Measurements from ENCODE around the gene CPS1.

CPS1 gene

DNA sequence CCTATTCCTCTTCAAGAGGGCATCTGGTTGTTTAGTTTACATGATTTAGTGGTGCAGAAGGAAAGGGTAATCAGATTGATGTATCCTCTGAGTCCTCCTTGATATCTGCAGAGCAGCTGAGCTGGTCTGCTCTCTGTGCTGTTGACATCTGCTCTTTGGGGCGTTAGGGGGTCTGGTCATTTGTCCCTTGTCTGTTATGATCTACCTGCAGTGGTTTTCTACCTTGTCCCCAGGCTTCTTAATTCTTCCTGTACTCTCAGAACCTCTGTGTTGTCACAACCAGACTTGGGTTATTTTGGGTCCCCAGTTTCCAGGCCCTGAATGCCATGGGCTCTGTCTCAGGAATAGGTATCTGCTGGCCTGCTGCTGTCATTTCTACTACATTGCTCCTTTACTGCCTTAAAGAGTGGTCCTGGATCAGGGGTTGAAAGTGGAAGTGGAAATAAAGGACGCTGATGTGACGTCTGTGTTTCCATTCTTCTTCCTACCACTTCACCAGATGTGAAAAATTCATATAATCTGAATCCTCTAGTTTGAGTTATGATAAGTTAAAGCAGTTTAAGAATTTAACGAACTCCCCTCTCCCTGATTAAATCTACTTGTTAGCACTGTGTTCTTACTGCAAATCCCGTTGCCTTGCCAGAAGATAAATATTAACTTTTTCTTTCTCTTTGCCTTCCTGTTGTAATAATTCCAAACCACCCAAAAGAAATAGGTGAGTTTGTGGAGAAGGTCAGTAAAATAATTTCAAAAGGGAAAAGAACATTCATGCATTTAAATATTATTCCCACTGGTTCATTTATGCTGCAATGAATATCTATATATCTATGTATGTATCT lies 16.6 kb upstream of the CPS1 start:
- Mint-ChIP-seq H3K27ac (no peak overlapping the region), H3K27me3 (peaks cover 3% of the 10 kb centered on the region), H3K4me3 (no peak overlapping the region), H3K4me1 (ENCODE audit: low read depth) (no peaks in the 10 kb centered on the region), H3K36me3 (ENCODE audit: low read depth) (no peaks in the 10 kb centered on the region), H3K9me3 (no peaks in the 10 kb centered on the region)

GRCh38 chr2:210540471-210540870 lies 15.9 kb upstream of the CPS1 start:
- Mint-ChIP-seq H3K9me3 (no peaks in the 10 kb centered on the region), H3K27me3 (peaks cover 3% of the 10 kb centered on the region), H3K4me1 (ENCODE audit: low read depth) (no peaks in the 10 kb centered on the region), H3K4me3 (no peak overlapping the region), H3K27ac (no peak overlapping the region), H3K36me3 (ENCODE audit: low read depth) (no peaks in the 10 kb centered on the region)

- Mint-ChIP-seq H3K27me3 (peaks cover 3% of the 10 kb centered on the region), H3K36me3 (ENCODE audit: low read depth) (no peaks in the 10 kb centered on the region), H3K4me1 (ENCODE audit: low read depth) (no peaks in the 10 kb centered on the region), H3K9me3 (no peaks in the 10 kb centered on the region), H3K4me3 (no peak overlapping the region), H3K27ac (no peak overlapping the region)
These were observed 15.5 kb upstream of the CPS1 start for GRCh38 chr2:210540900-210541289.

GRCh38 chr2:210541290-210541902 lies 15.0 kb upstream of the CPS1 start:
- H3K36me3 Mint-ChIP-seq (ENCODE audit: low read depth) = no peaks in the 10 kb centered on the region
- no peak overlapping the region for H3K27ac Mint-ChIP-seq
- H3K4me3 Mint-ChIP-seq = no peak overlapping the region
- H3K4me1 Mint-ChIP-seq (ENCODE audit: low read depth) = no peaks in the 10 kb centered on the region
- no peaks in the 10 kb centered on the region for H3K9me3 Mint-ChIP-seq
- H3K27me3 Mint-ChIP-seq = peaks cover 3% of the 10 kb centered on the region

DNA sequence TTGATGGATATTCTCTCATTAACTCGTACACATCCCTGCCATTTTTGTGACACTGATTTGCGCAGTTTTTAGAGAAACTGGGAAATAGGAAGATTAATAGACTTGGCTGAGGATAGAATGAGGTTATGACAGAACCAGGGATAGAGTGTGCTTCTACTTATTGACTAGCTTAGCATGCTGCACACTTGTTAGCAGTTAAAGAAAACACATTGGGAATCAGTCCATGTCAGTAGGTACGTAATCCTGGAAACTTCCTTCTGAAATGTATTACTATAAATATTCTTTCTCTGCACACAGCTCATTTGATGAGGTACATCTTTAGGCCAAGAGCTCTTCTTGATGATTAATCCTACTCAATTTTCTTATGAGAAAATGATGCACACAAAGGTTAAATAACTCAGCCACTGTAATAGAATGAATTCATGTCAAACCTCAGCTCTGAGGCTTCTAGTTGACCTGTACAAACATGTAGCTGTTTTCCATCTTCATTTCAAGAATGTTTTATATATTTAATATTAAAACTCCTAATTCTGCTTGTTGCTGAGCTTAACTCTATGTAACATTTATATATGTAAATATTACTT lies 12.3 kb upstream of the CPS1 start:
- Mint-ChIP-seq H3K27ac (no peak overlapping the region), H3K4me3 (no peak overlapping the region), H3K9me3 (no peaks in the 10 kb centered on the region), H3K27me3 (peaks cover 3% of the 10 kb centered on the region), H3K4me1 (ENCODE audit: low read depth) (no peaks in the 10 kb centered on the region), H3K36me3 (ENCODE audit: low read depth) (no peaks in the 10 kb centered on the region)

DNA sequence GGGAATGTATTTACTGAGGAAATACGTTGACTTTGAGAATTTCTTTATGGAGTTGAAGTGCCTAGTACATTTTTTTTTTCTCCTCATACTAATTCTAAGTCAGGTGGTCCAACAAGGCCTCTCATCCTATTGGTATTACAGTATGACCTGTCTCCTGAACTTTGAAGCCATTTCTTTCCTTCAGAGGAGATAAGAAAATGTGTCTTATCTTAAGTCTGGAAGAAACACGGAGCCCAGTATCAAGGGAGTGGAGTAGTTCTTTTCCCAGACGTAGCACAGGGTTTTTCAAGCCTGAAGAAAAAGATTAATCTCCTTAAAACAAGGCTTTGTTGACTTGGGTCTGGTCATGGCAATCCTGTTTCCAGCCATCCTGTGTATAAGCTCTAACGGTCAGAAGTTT lies 11.6 kb upstream of the CPS1 start:
- Mint-ChIP-seq H3K27me3 (peaks cover 2% of the 10 kb centered on the region), H3K36me3 (ENCODE audit: low read depth) (no peaks in the 10 kb centered on the region), H3K27ac (no peak overlapping the region), H3K4me1 (ENCODE audit: low read depth) (no peaks in the 10 kb centered on the region), H3K9me3 (no peaks in the 10 kb centered on the region), H3K4me3 (no peak overlapping the region)

DNA sequence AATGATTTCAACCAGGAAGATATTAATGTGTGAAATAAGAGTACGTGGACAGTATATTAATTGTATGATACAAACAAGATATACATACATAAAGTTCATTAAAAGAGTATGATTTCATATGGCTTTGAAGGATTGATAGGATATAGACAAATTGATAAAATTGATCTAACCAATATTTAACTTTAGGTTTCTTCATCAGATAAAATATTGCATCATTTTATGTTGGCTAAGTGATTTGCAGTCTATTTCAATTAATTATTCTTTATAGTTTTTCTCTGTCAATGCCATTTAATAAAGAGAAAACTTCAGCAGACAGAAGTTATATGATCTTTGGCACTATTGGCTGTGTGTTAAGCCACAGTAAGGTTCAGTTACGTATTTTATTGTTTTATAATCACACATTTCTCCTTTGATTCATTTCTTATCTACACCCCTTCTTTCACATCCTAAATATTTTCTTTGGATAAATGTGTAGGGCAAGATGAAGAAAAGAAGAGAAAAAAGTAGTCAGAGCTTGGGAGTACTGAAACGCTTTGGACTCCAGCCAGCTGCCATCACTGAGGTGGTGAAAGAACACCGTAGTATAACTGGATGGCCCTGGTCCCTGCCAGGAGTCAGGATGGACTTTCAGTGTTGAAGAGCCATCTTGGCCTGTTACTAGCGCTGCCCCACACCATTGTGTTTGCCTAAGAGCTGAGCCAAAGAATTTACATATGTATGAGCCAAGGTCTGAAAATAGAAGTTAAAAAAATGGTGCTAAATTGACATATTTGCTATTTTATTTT lies 9.8 kb upstream of the CPS1 start:
- Mint-ChIP-seq H3K36me3 (ENCODE audit: low read depth) (no peaks in the 10 kb centered on the region), H3K27me3 (peaks cover 3% of the 10 kb centered on the region), H3K27ac (no peak overlapping the region), H3K9me3 (no peaks in the 10 kb centered on the region), H3K4me1 (ENCODE audit: low read depth) (no peaks in the 10 kb centered on the region), H3K4me3 (no peak overlapping the region)

- H3K27ac Mint-ChIP-seq = no peak overlapping the region
- no peaks in the 10 kb centered on the region for H3K36me3 Mint-ChIP-seq (ENCODE audit: low read depth)
- H3K27me3 Mint-ChIP-seq = peaks cover 3% of the 10 kb centered on the region
- no peak overlapping the region for H3K4me3 Mint-ChIP-seq
- no peaks in the 10 kb centered on the region for H3K4me1 Mint-ChIP-seq (ENCODE audit: low read depth)
- no peaks in the 10 kb centered on the region for H3K9me3 Mint-ChIP-seq
These were observed 8.4 kb upstream of the CPS1 start for GRCh38 chr2:210548031-210548430.

- Mint-ChIP-seq H3K4me3 (no peak overlapping the region), H3K4me1 (ENCODE audit: low read depth) (no peaks in the 10 kb centered on the region), H3K36me3 (ENCODE audit: low read depth) (no peaks in the 10 kb centered on the region), H3K9me3 (no peaks in the 10 kb centered on the region), H3K27ac (no peak overlapping the region), H3K27me3 (peaks cover 8% of the 10 kb centered on the region)
These were observed 7.5 kb upstream of the CPS1 start for GRCh38 chr2:210548878-210549384.

DNA sequence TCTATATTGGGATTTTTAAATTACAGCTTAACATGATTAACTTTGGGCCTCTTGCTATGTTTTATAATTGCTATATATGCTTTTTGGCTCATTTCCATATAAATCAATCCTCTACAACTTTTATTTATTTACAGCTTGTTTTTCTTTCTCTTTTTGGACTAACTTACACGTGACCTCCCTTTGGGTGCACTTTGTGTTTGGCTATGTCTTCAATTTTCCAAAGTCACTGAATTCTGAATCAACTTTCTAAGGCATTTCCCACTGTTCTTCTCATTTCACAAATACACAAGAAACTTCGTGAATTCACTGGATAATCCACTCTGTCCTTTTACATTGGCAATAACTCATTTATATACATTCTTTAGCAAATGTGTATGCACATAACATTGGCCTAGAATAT lies 5.4 kb upstream of the CPS1 start:
- Mint-ChIP-seq H3K27ac (no peak overlapping the region), H3K36me3 (ENCODE audit: low read depth) (no peaks in the 10 kb centered on the region), H3K4me3 (no peak overlapping the region), H3K9me3 (no peaks in the 10 kb centered on the region), H3K27me3 (peaks cover 8% of the 10 kb centered on the region), H3K4me1 (ENCODE audit: low read depth) (no peaks in the 10 kb centered on the region)

DNA sequence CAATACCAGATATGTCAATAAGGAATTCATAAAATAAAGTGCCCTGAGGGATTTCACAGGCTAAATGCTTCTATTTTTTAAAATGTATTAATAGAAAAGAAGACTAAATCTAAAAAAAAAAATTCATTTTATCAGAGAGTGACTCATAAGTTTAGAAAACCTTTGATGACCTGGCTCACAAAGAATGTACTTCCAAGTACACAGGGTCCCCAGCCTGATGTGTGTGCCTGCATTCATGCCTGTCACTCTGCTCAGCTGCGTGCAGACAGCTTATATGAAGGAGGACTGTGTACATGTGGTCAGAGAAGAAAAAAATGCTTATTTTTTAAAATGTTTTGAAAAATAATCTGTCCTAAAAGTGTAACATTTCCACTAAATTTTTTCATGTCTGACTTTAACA lies 3.0 kb upstream of the CPS1 start:
- no peaks in the 10 kb centered on the region for H3K9me3 Mint-ChIP-seq
- H3K27ac Mint-ChIP-seq = no peak overlapping the region
- H3K27me3 Mint-ChIP-seq = peaks cover 8% of the 10 kb centered on the region
- H3K4me1 Mint-ChIP-seq (ENCODE audit: low read depth) = no peaks in the 10 kb centered on the region
- H3K4me3 Mint-ChIP-seq = no peak overlapping the region
- H3K36me3 Mint-ChIP-seq (ENCODE audit: low read depth) = no peaks in the 10 kb centered on the region

DNA sequence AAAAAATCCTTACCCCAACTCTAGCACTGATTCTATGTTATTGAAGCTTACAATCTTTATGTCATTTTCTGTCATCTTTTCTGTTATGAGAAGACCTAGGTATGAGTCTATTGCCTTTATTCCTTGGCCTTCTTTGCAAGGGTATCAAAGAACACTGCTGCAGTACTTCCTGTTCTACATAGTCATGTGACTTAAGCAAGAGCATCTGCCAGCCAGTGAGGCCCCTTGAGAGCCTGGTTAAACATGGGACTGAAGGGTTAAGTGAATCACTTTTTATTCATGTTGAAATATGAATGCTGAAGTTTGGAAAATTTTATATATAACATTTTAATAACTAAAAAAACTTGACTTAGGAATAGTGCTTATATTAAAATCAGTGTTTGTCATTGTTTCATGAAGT lies 844 bp upstream of the CPS1 start:
- Mint-ChIP-seq H3K36me3 (ENCODE audit: low read depth) (no peaks in the 10 kb centered on the region), H3K27ac (no peak overlapping the region), H3K27me3 (peaks cover 5% of the 10 kb centered on the region), H3K4me3 (no peak overlapping the region), H3K9me3 (no peaks in the 10 kb centered on the region), H3K4me1 (ENCODE audit: low read depth) (no peaks in the 10 kb centered on the region)

GRCh38 chr2:210557721-210558120 lies 1.3 kb downstream of the CPS1 start:
- peaks cover 5% of the 10 kb centered on the region for H3K27me3 Mint-ChIP-seq
- H3K36me3 Mint-ChIP-seq (ENCODE audit: low read depth) = no peaks in the 10 kb centered on the region
- no peaks in the 10 kb centered on the region for H3K4me1 Mint-ChIP-seq (ENCODE audit: low read depth)
- H3K9me3 Mint-ChIP-seq = no peaks in the 10 kb centered on the region
- H3K4me3 Mint-ChIP-seq = no peak overlapping the region
- H3K27ac Mint-ChIP-seq = no peak overlapping the region

- Mint-ChIP-seq H3K4me1 (ENCODE audit: low read depth) (no peaks in the 10 kb centered on the region), H3K9me3 (no peaks in the 10 kb centered on the region), H3K4me3 (no peak overlapping the region), H3K36me3 (ENCODE audit: low read depth) (no peaks in the 10 kb centered on the region), H3K27me3 (peaks cover 1% of the 10 kb centered on the region), H3K27ac (no peak overlapping the region)
These were observed 2.3 kb downstream of the CPS1 start for GRCh38 chr2:210558708-210559107.

DNA sequence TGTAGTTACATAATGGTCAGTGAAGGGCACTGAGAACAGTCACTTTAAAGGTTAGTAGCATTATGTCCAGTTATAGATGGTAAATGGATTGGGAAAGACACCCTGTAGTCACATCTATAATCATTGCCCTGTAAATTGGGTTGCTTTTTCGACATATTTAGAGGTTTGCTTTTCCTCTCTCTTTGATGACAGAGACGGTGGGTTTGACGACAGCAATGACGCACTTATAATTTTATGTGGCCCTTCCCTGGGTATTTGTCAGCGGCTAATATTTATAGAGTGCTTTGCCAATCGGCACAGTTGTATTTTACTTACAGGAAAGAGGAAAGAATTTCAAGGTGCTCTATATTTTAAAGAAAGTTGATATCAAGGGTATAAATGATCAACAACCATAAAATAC lies 2.8 kb downstream of the CPS1 start:
- no peak overlapping the region for H3K4me3 Mint-ChIP-seq
- no peaks in the 10 kb centered on the region for H3K27me3 Mint-ChIP-seq
- no peaks in the 10 kb centered on the region for H3K36me3 Mint-ChIP-seq (ENCODE audit: low read depth)
- H3K9me3 Mint-ChIP-seq = no peaks in the 10 kb centered on the region
- H3K4me1 Mint-ChIP-seq (ENCODE audit: low read depth) = no peaks in the 10 kb centered on the region
- H3K27ac Mint-ChIP-seq = no peak overlapping the region
